Body of pancreas (tissue), 4 donors: ENCODE measurements around the gene AMN1. TPM values are rescaled to one million over a fixed set of nuclear protein-coding genes. Genes with fewer than 3 reads are reported as not detected.
A peak's percentile ranks its signal among the peaks of the same experiment; 100 is the strongest.
"Not testable (repeated sequence)": the region's sequence is repeated elsewhere in the genome, so short reads cannot be mapped to it uniquely, and the experiment has no call there.

Experiments
- ATAC-seq: fragments of 150-250 bp; one replicate; pipeline ENCODE4 v1.9.1; 2016
- DNase-seq, 4 donors: peaks; one replicate each; pipeline ENCODE4 v3.0.0-alpha.2; 2019
- H3K27ac ChIP-seq, 4 donors: fragments of 200-600 bp; sonication (generic); 1 replicate in 3 of 4; 2 replicates in 1 of 4; pipeline versions ENCODE4 v1.5.1 to v1.6.1; 2016 to 2019; ENCODE audit warnings: mild to moderate bottlenecking in 1 of 4, mixed read lengths in 1 of 4, moderate library complexity in 1 of 4
- H3K27me3 ChIP-seq, 2 donors: fragments of 200-600 bp; sonication (generic); one replicate each; pipeline ENCODE4 v1.6.0; 2016; ENCODE audit warnings: mild to moderate bottlenecking in 1 of 2
- H3K36me3 ChIP-seq, 2 donors: fragments of 200-600 bp; sonication (generic); replicated peaks in 1 of 2; 2 replicates each; pipeline ENCODE4 v1.5.1; 2016; ENCODE audit warnings: low read depth in 2 of 2; ENCODE audit not compliant: insufficient read depth in 1 of 2
- H3K4me1 ChIP-seq: fragments of 200-600 bp; sonication (generic); one replicate; pipeline ENCODE4 v1.6.0; 2016
- H3K4me3 ChIP-seq, 2 donors: fragments of 200-600 bp; sonication (generic); 1 replicate in 1 of 2; 2 replicates in 1 of 2; pipeline ENCODE4 v1.5.1; 2016 to 2019
- H3K9me3 ChIP-seq, 3 donors: fragments of 200-600 bp; sonication (generic); 1 replicate in 2 of 3; 2 replicates in 1 of 3; pipeline ENCODE4 v1.5.1; 2016
- CTCF ChIP-seq, 7 experiments: fragments of 450-650 bp in 4 of 7; fragments of 200-600 bp in 3 of 7; sonication (generic) in 3 of 7; IDR thresholded peaks; one replicate each; pipeline ENCODE4 v1.5.1; 2016 to 2019; ENCODE audit warnings: antibody characterized with exemption in 7 of 7
- POLR2A ChIP-seq, 3 donors: fragments of 450-650 bp; IDR thresholded peaks; one replicate each; pipeline ENCODE4 v1.6.1; 2016; ENCODE audit warnings: antibody characterized with exemption in 3 of 3, mild to moderate bottlenecking in 2 of 3
- WGBS, 2 donors: methylation state at CpG; one replicate each; pipeline ENCODE4 v1.1.5; 2017; 5-methylcytosine and 5-hydroxymethylcytosine counted together
- intact Hi-C: fragments of 100-400 bp; cut with DNase I; formaldehyde crosslinking; loops from one replicate; pipeline ENCODE4 v1.15.1; 2023
- total RNA-seq, 2 donors: library from RNA; depleted of rRNA; stranded (reverse); fragments of >200 nt; gene quantifications; one replicate each; pipeline ENCODE4 v1.1.0, GENCODE V29; 2016

The AMN1 gene
- total RNA-seq, 2 donors from 2014 or later = 6.5 to 13.2 TPM

- H3K27ac ChIP-seq = no peak overlapping the region
- DNase-seq (no peak), ATAC-seq (no peak)
- no peaks in the 10 kb centered on the region for H3K36me3 ChIP-seq
- H3K4me1 ChIP-seq = peaks cover 5% of the 10 kb centered on the region
- TF ChIP-seq POLR2A (IDR thresholded peaks at IDR 0.05) (no peak), CTCF (IDR thresholded peaks at IDR 0.05) (no peak)
- intact Hi-C loops = no loop called here
- WGBS, 2 donors = 78% methylated on average over 2 of the region's 2 CpGs
- no peaks in the 10 kb centered on the region for H3K9me3 ChIP-seq
- no peak overlapping the region for H3K4me3 ChIP-seq
- H3K27me3 ChIP-seq = no peaks in the 10 kb centered on the region
These were observed 39.2 kb upstream of the AMN1 start for GRCh38 chr12:31768046-31768445.

- ATAC-seq (no peak), DNase-seq (no peak)
- Histone ChIP-seq H3K27me3 (no peaks in the 10 kb centered on the region), H3K27ac (no peak overlapping the region), H3K36me3 (no peaks in the 10 kb centered on the region), H3K9me3 (no peaks in the 10 kb centered on the region), H3K4me1 (no peaks in the 10 kb centered on the region), H3K4me3 (no peak overlapping the region)
- TF ChIP-seq POLR2A (IDR thresholded peaks at IDR 0.05) (no peak), CTCF (IDR thresholded peaks at IDR 0.05) (no peak)
- WGBS, 2 donors = 64 to 88% methylated on average over 1 of the region's 1 CpG
- intact Hi-C loops = no loop called here
These were observed 37.1 kb upstream of the AMN1 start for GRCh38 chr12:31765931-31766330.

- WGBS, 2 donors = 29 to 37% methylated on average over 4 of the region's 4 CpGs
- no peak for TF ChIP-seq POLR2A (IDR thresholded peaks at IDR 0.05)
- TF ChIP-seq CTCF (IDR thresholded peaks at IDR 0.05) = no peak
- Histone ChIP-seq H3K9me3 (no peaks in the 10 kb centered on the region), H3K27ac (peak overlapping the region in 1 of 4 donors; percentile 13), H3K27me3 (no peaks in the 10 kb centered on the region), H3K4me1 (peaks cover 11% of the 10 kb centered on the region), H3K36me3 (no peaks in the 10 kb centered on the region), H3K4me3 (no peak overlapping the region)
- peak in 3 of 4 donors; percentile 16 to 28 (median 20) for DNase-seq
- ATAC-seq = peak; percentile 18
- intact Hi-C loops = no loop called here
These were observed 31.0 kb upstream of the AMN1 start for GRCh38 chr12:31759632-31760459.

GRCh38 chr12:31758297-31758696 lies 29.5 kb upstream of the AMN1 start:
- intact Hi-C loops, H3K27ac ChIP-seq, H3K27me3 ChIP-seq, H3K4me3 ChIP-seq, DNase-seq, ATAC-seq, H3K9me3 ChIP-seq, H3K36me3 ChIP-seq: not testable (repeated sequence)
- WGBS, 2 donors = 96 to 98% methylated on average over 5 of the region's 5 CpGs
- H3K4me1 ChIP-seq = peaks cover 11% of the 10 kb centered on the region

GRCh38 chr12:31756977-31757420 lies 28.2 kb upstream of the AMN1 start:
- no peaks in the 10 kb centered on the region for H3K9me3 ChIP-seq
- intact Hi-C loops = no loop called here
- no peak for ATAC-seq
- no peaks in the 10 kb centered on the region for H3K36me3 ChIP-seq
- DNase-seq = peak in 1 of 4 donors; percentile 37
- no peak overlapping the region for H3K27ac ChIP-seq
- no peak overlapping the region for H3K4me3 ChIP-seq
- no peaks in the 10 kb centered on the region for H3K27me3 ChIP-seq
- no peak for TF ChIP-seq POLR2A (IDR thresholded peaks at IDR 0.05)
- no peak for TF ChIP-seq CTCF (IDR thresholded peaks at IDR 0.05)
- peaks cover 11% of the 10 kb centered on the region for H3K4me1 ChIP-seq
- 73 to 76% methylated on average over 1 of the region's 1 CpG for WGBS, 2 donors
